Bronchial epithelial cell (primary cell): ENCODE results near the gene VPS26C. TPM values are rescaled to one million over a fixed set of nuclear protein-coding genes. Genes with fewer than 3 reads are reported as not detected.

ENCODE experiments used
- DNase-seq: peaks from one replicate; pipeline ENCODE4 v3.0.0-alpha.2; 2010; ENCODE audit warnings: low read depth
- FAIRE-seq: peaks from 2 replicates; lab custom pipeline; 2011; peaks lifted over from hg19 to GRCh38; lab: Jason Lieb, UNC
- H3K27me3 ChIP-seq: 2 replicates; pipeline ENCODE4 v1.5.1; 2011; ENCODE audit warnings: low read length; ENCODE audit not compliant: control insufficient read depth, insufficient read depth
- H3K36me3 ChIP-seq: 2 replicates; pipeline ENCODE4 v1.5.1; 2011; ENCODE audit warnings: low read length; ENCODE audit not compliant: control insufficient read depth, insufficient read depth
- H3K4me3 ChIP-seq: 2 replicates; pipeline ENCODE4 v1.5.1; 2011; ENCODE audit warnings: mild to moderate bottlenecking, low read depth, low read length, control low read depth
- CTCF ChIP-seq: IDR thresholded peaks from 2 replicates; pipeline ENCODE4 v1.5.1; 2011; ENCODE audit warnings: mild to moderate bottlenecking, moderate library complexity, low read length, control low read depth, inconsistent platforms; ENCODE audit not compliant: insufficient read depth, severe bottlenecking
- total RNA-seq: library from RNA; depleted of rRNA; stranded (reverse); fragments of >200 nt; gene quantifications from 2 replicates; pipeline ENCODE4 v1.2.1, GENCODE V29; 2014

The VPS26C gene
- total RNA-seq, 1 donor from 2014 or later, result 50.5 TPM

- Histone ChIP-seq H3K27me3 (no peaks in the 10 kb centered on the region), H3K36me3 (no peaks in the 10 kb centered on the region), H3K4me3 (no peak overlapping the region)
- FAIRE-seq, result no peak
- no peak for DNase-seq
- no peak for TF ChIP-seq CTCF
These were observed 57.0 kb downstream of the VPS26C start for GRCh38 chr21:37210130-37210529.

GRCh38 chr21:37208741-37209225, 58.4 kb downstream of the VPS26C start:
- no peak for FAIRE-seq
- no peak for TF ChIP-seq CTCF

GRCh38 chr21:37208056-37208721, 58.9 kb downstream of the VPS26C start:
- DNase-seq (no peak), FAIRE-seq (no peak)
- TF ChIP-seq CTCF, result no peak
- Histone ChIP-seq H3K27me3 (no peaks in the 10 kb centered on the region), H3K4me3 (no peak overlapping the region), H3K36me3 (no peaks in the 10 kb centered on the region)

More at GRCh38 chr21:37208741-37209225, 58.4 kb downstream of the VPS26C start:
- Histone ChIP-seq H3K27me3 (no peaks in the 10 kb centered on the region), H3K4me3 (no peak overlapping the region), H3K36me3 (no peaks in the 10 kb centered on the region)
- DNase-seq, result no peak

GRCh38 chr21:37207441-37208009, 59.6 kb downstream of the VPS26C start:
- no peak for TF ChIP-seq CTCF
- Histone ChIP-seq H3K27me3 (no peaks in the 10 kb centered on the region), H3K36me3 (no peaks in the 10 kb centered on the region), H3K4me3 (no peak overlapping the region)
- DNase-seq, result peak; percentile 40
- no peak for FAIRE-seq

GRCh38 chr21:37206496-37206895, 60.6 kb downstream of the VPS26C start:
- TF ChIP-seq CTCF, result no peak
- Histone ChIP-seq H3K4me3 (no peak overlapping the region), H3K27me3 (no peaks in the 10 kb centered on the region), H3K36me3 (peaks cover 2% of the 10 kb centered on the region)
- FAIRE-seq (no peak), DNase-seq (no peak)
